ENCODE data around the gene AGBL3. TPM values are rescaled to one million over a fixed set of nuclear protein-coding genes. Genes with fewer than 3 reads are reported as not detected.

AGBL3 gene
- total RNA-seq, 1 experiment from 2014 or later, result 3.5 TPM

DNA sequence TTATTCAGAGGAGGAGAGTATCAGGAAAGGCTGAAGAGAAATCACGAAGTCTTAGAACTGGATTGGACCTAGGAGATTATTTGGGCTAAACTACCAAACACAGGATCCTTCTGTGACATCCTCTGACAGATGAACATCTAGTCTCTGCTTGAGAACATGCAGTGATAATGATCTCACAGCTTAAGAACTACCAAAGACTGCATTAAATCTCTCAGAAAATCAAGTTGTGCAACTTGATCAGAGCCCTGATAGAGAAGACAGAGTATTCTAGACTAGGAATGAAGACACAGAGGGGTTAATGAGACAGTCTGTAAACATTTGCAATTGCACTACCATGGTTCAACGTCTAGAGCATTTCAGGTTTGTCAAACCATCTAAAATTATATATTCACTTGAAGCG lies 37.1 kb upstream of the AGBL3 start:
- no peaks in the 10 kb centered on the region for H3K27me3 ChIP-seq (ENCODE audit: low read length)
- no peak overlapping the region for H3K4me2 ChIP-seq (ENCODE audit: low read depth, low read length, poor library complexity, severe bottlenecking)
- no peak overlapping the region for H3K27ac ChIP-seq (ENCODE audit: low read length)
- DNase-seq, result no peak
- no peaks in the 10 kb centered on the region for H3K9me2 ChIP-seq (replicated peaks; ENCODE audit: insufficient read depth, low read length)
- no peak overlapping the region for H2AFZ ChIP-seq (ENCODE audit: low read length)
- no peaks in the 10 kb centered on the region for H4K20me1 ChIP-seq (ENCODE audit: insufficient read depth, low read depth, low read length)
- H3K9me3 ChIP-seq (ENCODE audit: low read length), result no peaks in the 10 kb centered on the region
- no peak overlapping the region for H3K9ac ChIP-seq (ENCODE audit: low read length)
- no peaks in the 10 kb centered on the region for H3K79me2 ChIP-seq (ENCODE audit: low read length)
- no peaks in the 10 kb centered on the region for H3K36me3 ChIP-seq (ENCODE audit: insufficient read depth, low read length)
- H3K4me3 ChIP-seq (ENCODE audit: low read length), result no peak overlapping the region
- H3K4me1 ChIP-seq (ENCODE audit: low read length), result peaks cover 2% of the 10 kb centered on the region; the same call in 1 of the 2 replicates

DNA sequence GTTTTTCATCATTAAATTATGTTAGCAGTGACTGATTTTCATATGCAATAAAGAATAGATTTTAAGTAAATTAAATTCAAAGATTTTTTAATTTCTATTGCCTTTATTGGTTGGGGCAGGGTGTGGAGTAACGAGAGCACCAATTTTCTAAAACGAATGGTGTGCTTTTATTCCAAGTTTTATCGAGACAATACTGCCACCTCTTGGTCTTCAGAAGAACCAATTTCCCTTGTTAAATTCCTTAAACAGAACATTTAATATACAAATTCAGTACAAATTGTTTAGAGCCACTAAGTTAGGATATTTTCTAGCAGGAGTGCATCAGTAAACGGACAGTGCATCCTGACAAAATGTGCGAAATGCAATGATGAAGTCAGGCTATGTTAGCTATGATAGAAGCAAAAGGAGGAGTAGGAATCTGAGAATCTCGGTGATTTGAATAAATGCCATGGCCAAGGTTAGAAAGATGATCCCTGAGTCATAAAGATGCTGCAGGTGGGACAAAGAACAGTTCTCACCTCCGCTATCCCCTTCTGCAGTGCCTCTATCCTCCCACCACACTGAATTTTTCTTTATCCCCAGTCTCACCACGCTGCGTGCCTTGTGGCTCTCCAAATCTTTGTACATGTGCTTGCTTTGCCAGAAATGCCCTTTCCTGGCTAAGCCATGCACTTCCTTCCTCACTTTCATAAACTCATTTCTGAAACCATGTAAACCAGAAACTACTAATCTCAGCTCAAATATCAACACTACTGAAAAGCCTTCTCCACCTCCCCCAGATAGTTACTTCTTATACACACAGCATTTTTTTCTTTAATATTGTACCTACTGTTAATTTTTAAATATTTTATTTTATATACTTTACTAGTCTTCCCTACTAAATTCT lies 31.9 kb upstream of the AGBL3 start:
- Histone ChIP-seq H3K36me3 (ENCODE audit: insufficient read depth, low read length) (no peaks in the 10 kb centered on the region), H3K27ac (ENCODE audit: low read length) (no peak overlapping the region), H3K4me2 (ENCODE audit: low read depth, low read length, poor library complexity, severe bottlenecking) (no peak overlapping the region), H3K4me1 (ENCODE audit: low read length) (no peaks in the 10 kb centered on the region), H3K9me2 (replicated peaks; ENCODE audit: insufficient read depth, low read length) (no peaks in the 10 kb centered on the region), H3K27me3 (ENCODE audit: low read length) (no peaks in the 10 kb centered on the region), H4K20me1 (ENCODE audit: insufficient read depth, low read depth, low read length) (no peaks in the 10 kb centered on the region), H2AFZ (ENCODE audit: low read length) (no peak overlapping the region), H3K9me3 (ENCODE audit: low read length) (no peaks in the 10 kb centered on the region), H3K79me2 (ENCODE audit: low read length) (no peaks in the 10 kb centered on the region), H3K9ac (ENCODE audit: low read length) (no peak overlapping the region), H3K4me3 (ENCODE audit: low read length) (no peak overlapping the region)
- peak; percentile 74 for DNase-seq

GRCh38 chr7:134957005-134957404 lies 29.3 kb upstream of the AGBL3 start:
- no peaks in the 10 kb centered on the region for H3K36me3 ChIP-seq (ENCODE audit: insufficient read depth, low read length)
- H3K4me2 ChIP-seq (ENCODE audit: low read depth, low read length, poor library complexity, severe bottlenecking), result no peak overlapping the region
- no peak overlapping the region for H3K4me3 ChIP-seq (ENCODE audit: low read length)
- no peaks in the 10 kb centered on the region for H3K79me2 ChIP-seq (ENCODE audit: low read length)
- DNase-seq, result no peak
- H3K9me3 ChIP-seq (ENCODE audit: low read length), result no peaks in the 10 kb centered on the region
- no peaks in the 10 kb centered on the region for H4K20me1 ChIP-seq (ENCODE audit: insufficient read depth, low read depth, low read length)
- H3K9me2 ChIP-seq (replicated peaks; ENCODE audit: insufficient read depth, low read length), result no peaks in the 10 kb centered on the region
- no peak overlapping the region for H3K27ac ChIP-seq (ENCODE audit: low read length)
- no peaks in the 10 kb centered on the region for H3K27me3 ChIP-seq (ENCODE audit: low read length)
- H2AFZ ChIP-seq (ENCODE audit: low read length), result no peak overlapping the region
- H3K9ac ChIP-seq (ENCODE audit: low read length), result no peak overlapping the region
- H3K4me1 ChIP-seq (ENCODE audit: low read length), result no peaks in the 10 kb centered on the region

DNA sequence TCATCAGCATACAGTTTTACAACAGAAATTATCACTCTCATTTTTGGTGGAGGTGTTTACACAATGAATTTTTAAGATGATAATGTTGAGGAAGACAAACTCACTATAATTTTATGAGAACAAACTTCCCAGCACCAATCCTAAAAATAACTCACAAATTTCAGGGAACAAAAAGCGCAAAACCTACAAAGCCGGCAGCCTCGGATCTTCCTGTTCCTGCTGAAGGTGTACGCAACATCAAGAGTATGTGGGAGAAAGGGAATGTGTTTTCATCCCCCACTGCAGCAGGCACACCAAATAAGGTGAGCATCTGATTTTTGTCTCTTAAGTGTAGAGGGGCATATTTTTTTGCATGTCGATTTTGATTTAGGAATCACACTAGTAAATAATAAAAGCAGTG lies 26.5 kb upstream of the AGBL3 start:
- Histone ChIP-seq H2AFZ (ENCODE audit: low read length) (no peak overlapping the region), H3K36me3 (ENCODE audit: insufficient read depth, low read length) (no peaks in the 10 kb centered on the region)

GRCh38 chr7:134962270-134962780 lies 24.0 kb upstream of the AGBL3 start:
- Histone ChIP-seq H3K9me2 (replicated peaks; ENCODE audit: insufficient read depth, low read length) (no peaks in the 10 kb centered on the region), H4K20me1 (ENCODE audit: insufficient read depth, low read depth, low read length) (no peaks in the 10 kb centered on the region), H3K9ac (ENCODE audit: low read length) (no peak overlapping the region), H3K27ac (ENCODE audit: low read length) (no peak overlapping the region), H3K27me3 (ENCODE audit: low read length) (no peaks in the 10 kb centered on the region), H3K4me3 (ENCODE audit: low read length) (no peak overlapping the region), H2AFZ (ENCODE audit: low read length) (no peak overlapping the region), H3K4me2 (ENCODE audit: low read depth, low read length, poor library complexity, severe bottlenecking) (no peak overlapping the region), H3K79me2 (ENCODE audit: low read length) (no peaks in the 10 kb centered on the region), H3K36me3 (ENCODE audit: insufficient read depth, low read length) (no peaks in the 10 kb centered on the region), H3K9me3 (ENCODE audit: low read length) (no peaks in the 10 kb centered on the region), H3K4me1 (ENCODE audit: low read length) (no peaks in the 10 kb centered on the region)
- DNase-seq, result no peak

More for the DNA sequence above, 26.5 kb upstream of the AGBL3 start:
- Histone ChIP-seq H3K9me2 (replicated peaks; ENCODE audit: insufficient read depth, low read length) (no peaks in the 10 kb centered on the region), H3K9me3 (ENCODE audit: low read length) (no peaks in the 10 kb centered on the region), H3K27me3 (ENCODE audit: low read length) (no peaks in the 10 kb centered on the region), H3K4me1 (ENCODE audit: low read length) (no peaks in the 10 kb centered on the region), H3K79me2 (ENCODE audit: low read length) (no peaks in the 10 kb centered on the region), H3K4me2 (ENCODE audit: low read depth, low read length, poor library complexity, severe bottlenecking) (no peak overlapping the region), H4K20me1 (ENCODE audit: insufficient read depth, low read depth, low read length) (no peaks in the 10 kb centered on the region), H3K9ac (ENCODE audit: low read length) (no peak overlapping the region), H3K4me3 (ENCODE audit: low read length) (no peak overlapping the region), H3K27ac (ENCODE audit: low read length) (no peak overlapping the region)
- DNase-seq, result no peak

GRCh38 chr7:134963036-134963435 lies 23.3 kb upstream of the AGBL3 start:
- no peak for DNase-seq
- H3K9ac ChIP-seq (ENCODE audit: low read length), result no peak overlapping the region

GRCh38 chr7:134966691-134967090 lies 19.6 kb upstream of the AGBL3 start:
- Histone ChIP-seq H3K79me2 (ENCODE audit: low read length) (no peaks in the 10 kb centered on the region), H3K4me3 (ENCODE audit: low read length) (no peak overlapping the region), H3K9ac (ENCODE audit: low read length) (no peak overlapping the region), H3K9me2 (replicated peaks; ENCODE audit: insufficient read depth, low read length) (no peaks in the 10 kb centered on the region), H3K9me3 (ENCODE audit: low read length) (no peaks in the 10 kb centered on the region), H3K36me3 (ENCODE audit: insufficient read depth, low read length) (no peaks in the 10 kb centered on the region), H4K20me1 (ENCODE audit: insufficient read depth, low read depth, low read length) (no peaks in the 10 kb centered on the region), H3K4me1 (ENCODE audit: low read length) (no peaks in the 10 kb centered on the region), H2AFZ (ENCODE audit: low read length) (no peak overlapping the region), H3K27me3 (ENCODE audit: low read length) (no peaks in the 10 kb centered on the region), H3K27ac (ENCODE audit: low read length) (no peak overlapping the region), H3K4me2 (ENCODE audit: low read depth, low read length, poor library complexity, severe bottlenecking) (no peak overlapping the region)
- no peak for DNase-seq

More at GRCh38 chr7:134963036-134963435, 23.3 kb upstream of the AGBL3 start:
- Histone ChIP-seq H3K4me2 (ENCODE audit: low read depth, low read length, poor library complexity, severe bottlenecking) (no peak overlapping the region), H2AFZ (ENCODE audit: low read length) (no peak overlapping the region), H3K36me3 (ENCODE audit: insufficient read depth, low read length) (no peaks in the 10 kb centered on the region), H3K9me2 (replicated peaks; ENCODE audit: insufficient read depth, low read length) (no peaks in the 10 kb centered on the region), H3K27ac (ENCODE audit: low read length) (no peak overlapping the region), H3K27me3 (ENCODE audit: low read length) (no peaks in the 10 kb centered on the region), H3K4me1 (ENCODE audit: low read length) (no peaks in the 10 kb centered on the region), H3K9me3 (ENCODE audit: low read length) (no peaks in the 10 kb centered on the region), H3K4me3 (ENCODE audit: low read length) (no peak overlapping the region), H4K20me1 (ENCODE audit: insufficient read depth, low read depth, low read length) (no peaks in the 10 kb centered on the region), H3K79me2 (ENCODE audit: low read length) (no peaks in the 10 kb centered on the region)

DNA sequence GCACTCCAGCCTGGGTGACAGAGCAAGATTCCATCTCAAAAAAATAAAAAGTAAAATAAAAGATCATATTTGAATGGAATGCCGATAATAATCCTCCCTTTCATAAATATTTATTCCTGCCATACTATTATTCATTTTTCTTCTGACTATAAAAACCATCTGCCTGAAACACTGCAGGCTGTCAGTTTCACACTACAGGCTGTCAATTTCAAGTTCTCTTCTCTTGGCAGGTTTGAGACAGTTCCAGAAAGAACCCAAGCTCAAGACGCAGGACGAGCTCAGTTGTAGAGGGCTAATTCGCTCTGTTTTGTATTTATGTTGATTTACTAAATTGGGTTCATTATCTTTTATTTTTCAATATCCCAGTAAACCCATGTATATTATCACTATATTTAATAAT lies 18.2 kb upstream of the AGBL3 start:
- H3K4me2 ChIP-seq (ENCODE audit: low read depth, low read length, poor library complexity, severe bottlenecking), result no peak overlapping the region
- no peaks in the 10 kb centered on the region for H3K79me2 ChIP-seq (ENCODE audit: low read length)
- H3K9me3 ChIP-seq (ENCODE audit: low read length), result no peaks in the 10 kb centered on the region
- H3K36me3 ChIP-seq (ENCODE audit: insufficient read depth, low read length), result no peaks in the 10 kb centered on the region
- H3K27me3 ChIP-seq (ENCODE audit: low read length), result no peaks in the 10 kb centered on the region
- no peaks in the 10 kb centered on the region for H3K4me1 ChIP-seq (ENCODE audit: low read length)
- H4K20me1 ChIP-seq (ENCODE audit: insufficient read depth, low read depth, low read length), result no peaks in the 10 kb centered on the region
- H2AFZ ChIP-seq (ENCODE audit: low read length), result no peak overlapping the region
- no peak overlapping the region for H3K9ac ChIP-seq (ENCODE audit: low read length)
- no peak overlapping the region for H3K4me3 ChIP-seq (ENCODE audit: low read length)
- no peak for DNase-seq
- H3K9me2 ChIP-seq (replicated peaks; ENCODE audit: insufficient read depth, low read length), result no peaks in the 10 kb centered on the region
- H3K27ac ChIP-seq (ENCODE audit: low read length), result no peak overlapping the region

All from Karpas-422 (cell line).